Activated naive CD4-positive, alpha-beta T cell treated with anti-CD3 and anti-CD28 coated beads, Interleukin-2, amount 10 ng/mL, durations not matched to agents 7 days and 5 days (primary cell): ENCODE measurements around the gene UBE2U.

Experiments used
- CTCF ChIA-PET: fragments of 350-600 bp; sonication (Branson Sonifier 250); formaldehyde crosslinking; loops from one replicate; lab custom pipeline; 2021; ENCODE audit warnings: antibody characterized with exemption; lab: Charles Lee
- DNase-seq: peaks from one replicate; pipeline ENCODE4 v3.0.0-alpha.2; 2020
- H3K27ac Mint-ChIP-seq: one replicate; pipeline ENCODE4 v1.8.0; 2021; ENCODE audit warnings: mild to moderate bottlenecking, moderate library complexity, mixed read lengths
- H3K27me3 Mint-ChIP-seq: one replicate; pipeline ENCODE4 v1.8.0; 2021; ENCODE audit warnings: mild to moderate bottlenecking, mixed read lengths
- H3K36me3 Mint-ChIP-seq: one replicate; pipeline ENCODE4 v1.8.0; 2021; ENCODE audit warnings: mixed read lengths
- H3K4me1 Mint-ChIP-seq: one replicate; pipeline ENCODE4 v1.8.0; 2021; ENCODE audit warnings: mixed read lengths
- H3K4me3 Mint-ChIP-seq: one replicate; pipeline ENCODE4 v1.8.0; 2021; ENCODE audit warnings: mild to moderate bottlenecking, moderate library complexity, mixed read lengths
- H3K9me3 Mint-ChIP-seq: one replicate; pipeline ENCODE4 v1.8.0; 2021; ENCODE audit warnings: mixed read lengths

The UBE2U gene

DNA sequence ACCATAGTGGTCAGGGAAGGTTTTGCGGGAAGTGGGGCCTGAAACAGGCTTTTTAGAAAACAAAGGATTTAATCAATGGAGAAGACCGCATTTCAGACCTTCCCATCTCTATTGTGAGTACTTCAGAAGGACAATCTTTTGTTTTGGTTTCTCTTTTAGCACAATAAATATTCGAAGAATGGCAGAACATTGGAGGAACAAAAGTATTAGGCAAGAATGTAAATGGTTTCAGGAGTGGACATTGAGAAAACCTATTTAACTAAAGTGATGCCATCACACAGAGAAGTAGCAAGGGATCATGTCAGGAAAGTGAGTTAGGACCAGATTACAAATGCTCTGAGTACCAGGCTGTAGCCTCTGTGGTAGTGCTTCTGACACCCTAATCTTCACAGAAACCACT lies 26.8 kb upstream of the UBE2U start:
- Mint-ChIP-seq H3K27me3 (peaks cover 11% of the 10 kb centered on the region), H3K9me3 (no peaks in the 10 kb centered on the region), H3K36me3 (no peaks in the 10 kb centered on the region), H3K4me1 (peaks cover 4% of the 10 kb centered on the region), H3K27ac (no peak overlapping the region), H3K4me3 (no peak overlapping the region)
- DNase-seq, result no peak
- CTCF ChIA-PET, result no interaction called here

- no peak for DNase-seq
- no peak overlapping the region for H3K4me3 Mint-ChIP-seq
- no peaks in the 10 kb centered on the region for H3K36me3 Mint-ChIP-seq
- peaks cover 5% of the 10 kb centered on the region for H3K27me3 Mint-ChIP-seq
- H3K9me3 Mint-ChIP-seq, result no peaks in the 10 kb centered on the region
- CTCF ChIA-PET, result no interaction called here
- H3K27ac Mint-ChIP-seq, result no peak overlapping the region
- H3K4me1 Mint-ChIP-seq, result no peaks in the 10 kb centered on the region
Observed at GRCh38 chr1:64179588-64179987, 23.8 kb upstream of the UBE2U start.

DNA sequence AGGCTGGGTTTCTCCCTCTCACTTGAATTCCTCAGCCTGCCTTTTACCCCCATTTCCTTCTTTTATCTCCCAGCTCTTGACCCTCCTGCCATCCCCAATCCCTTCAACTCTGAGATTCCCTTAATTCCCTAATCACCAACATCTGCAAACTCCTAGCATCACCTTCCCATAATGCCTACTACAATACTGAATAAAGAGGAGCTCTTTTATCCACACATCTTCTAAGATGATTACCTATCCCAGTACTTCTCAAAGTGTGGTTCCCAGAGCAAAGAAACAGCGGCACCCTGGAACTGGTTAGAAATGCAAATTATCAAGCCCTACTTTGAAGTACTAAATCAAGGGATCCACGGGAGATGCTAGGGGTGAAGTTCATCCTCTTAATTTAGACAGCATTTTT lies 21.2 kb upstream of the UBE2U start:
- CTCF ChIA-PET, result interaction anchor here (2.3 kb wide), 1 partner anchor 490 kb away, joined by 4 read pairs; no protein-coding TSS in a partner anchor
- Mint-ChIP-seq H3K27ac (no peak overlapping the region), H3K9me3 (no peaks in the 10 kb centered on the region), H3K36me3 (no peaks in the 10 kb centered on the region), H3K27me3 (peaks cover 5% of the 10 kb centered on the region), H3K4me1 (no peaks in the 10 kb centered on the region), H3K4me3 (no peak overlapping the region)
- no peak for DNase-seq

DNA sequence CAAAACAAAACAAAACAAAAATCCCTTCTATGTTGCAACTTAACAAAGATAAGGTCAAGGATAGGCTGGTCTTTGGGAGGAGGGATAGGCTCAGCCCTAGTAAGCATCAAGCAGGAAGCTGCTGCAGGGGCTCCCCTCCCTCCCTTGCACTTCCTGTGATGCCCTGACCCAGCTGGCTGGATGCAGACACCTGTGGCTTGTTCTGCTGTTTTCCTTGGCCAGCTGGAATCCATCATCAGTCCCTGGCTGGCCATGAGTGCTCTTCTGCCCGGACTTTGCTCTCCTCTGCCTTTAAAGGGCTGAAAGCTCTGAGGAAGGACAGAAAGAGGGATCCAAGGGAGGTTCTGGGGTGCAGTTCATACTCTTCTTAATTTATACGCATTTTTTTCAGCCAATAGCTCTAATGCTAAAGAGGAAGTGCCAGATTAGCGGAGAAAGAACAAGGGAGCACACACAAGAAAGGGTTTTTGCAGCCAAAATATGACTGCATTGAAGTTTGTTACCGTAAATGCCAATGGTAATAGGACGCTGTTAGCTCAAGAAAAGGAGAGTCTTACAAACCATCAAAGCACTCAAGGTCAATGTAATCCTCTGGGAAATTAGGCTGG lies 19.9 kb upstream of the UBE2U start:
- CTCF ChIA-PET, result interaction anchor here (2.3 kb wide), 1 partner anchor 492 kb away, joined by 4 read pairs; no protein-coding TSS in a partner anchor
- DNase-seq, result no peak
- H3K27ac Mint-ChIP-seq, result no peak overlapping the region

DNA sequence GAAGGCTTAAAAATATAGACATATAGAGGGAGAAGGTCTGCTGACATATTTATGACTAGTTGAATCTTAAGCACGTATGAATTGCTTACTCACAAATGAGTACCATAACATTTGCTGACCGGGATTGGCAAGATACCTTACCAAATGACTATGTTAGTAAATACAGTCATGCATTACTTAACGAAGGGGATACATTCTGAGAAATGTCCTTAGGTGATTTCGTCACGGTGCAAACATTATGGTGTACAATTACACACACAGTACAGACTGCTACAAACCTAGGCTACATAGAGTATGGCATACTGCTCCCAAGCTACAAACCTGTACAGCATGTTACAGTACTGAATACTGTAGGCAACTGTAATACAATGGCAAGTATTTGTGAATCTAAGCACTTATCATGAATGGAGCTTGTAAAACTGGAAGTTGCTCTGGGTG lies 19.4 kb upstream of the UBE2U start:
- no peaks in the 10 kb centered on the region for H3K36me3 Mint-ChIP-seq
- CTCF ChIA-PET, result interaction anchor here (2.3 kb wide), 1 partner anchor 492 kb away, joined by 4 read pairs; no protein-coding TSS in a partner anchor
- no peak for DNase-seq
- H3K27me3 Mint-ChIP-seq, result no peaks in the 10 kb centered on the region
- no peaks in the 10 kb centered on the region for H3K4me1 Mint-ChIP-seq
- H3K9me3 Mint-ChIP-seq, result no peaks in the 10 kb centered on the region
- H3K27ac Mint-ChIP-seq, result no peak overlapping the region
- no peak overlapping the region for H3K4me3 Mint-ChIP-seq

More for the DNA sequence above, 19.9 kb upstream of the UBE2U start:
- Mint-ChIP-seq H3K9me3 (no peaks in the 10 kb centered on the region), H3K27me3 (no peaks in the 10 kb centered on the region), H3K4me1 (no peaks in the 10 kb centered on the region), H3K4me3 (no peak overlapping the region), H3K36me3 (no peaks in the 10 kb centered on the region)

- DNase-seq, result no peak
- H3K4me1 Mint-ChIP-seq, result no peaks in the 10 kb centered on the region
- H3K4me3 Mint-ChIP-seq, result no peak overlapping the region
- no peaks in the 10 kb centered on the region for H3K9me3 Mint-ChIP-seq
- no peak overlapping the region for H3K27ac Mint-ChIP-seq
- H3K36me3 Mint-ChIP-seq, result no peaks in the 10 kb centered on the region
- no peaks in the 10 kb centered on the region for H3K27me3 Mint-ChIP-seq
- CTCF ChIA-PET, result interaction anchor here (0.7 kb wide), 1 partner anchor 48 kb away, joined by 3 read pairs; no protein-coding TSS in a partner anchor
Observed at GRCh38 chr1:64186138-64186897, 17.1 kb upstream of the UBE2U start.

DNA sequence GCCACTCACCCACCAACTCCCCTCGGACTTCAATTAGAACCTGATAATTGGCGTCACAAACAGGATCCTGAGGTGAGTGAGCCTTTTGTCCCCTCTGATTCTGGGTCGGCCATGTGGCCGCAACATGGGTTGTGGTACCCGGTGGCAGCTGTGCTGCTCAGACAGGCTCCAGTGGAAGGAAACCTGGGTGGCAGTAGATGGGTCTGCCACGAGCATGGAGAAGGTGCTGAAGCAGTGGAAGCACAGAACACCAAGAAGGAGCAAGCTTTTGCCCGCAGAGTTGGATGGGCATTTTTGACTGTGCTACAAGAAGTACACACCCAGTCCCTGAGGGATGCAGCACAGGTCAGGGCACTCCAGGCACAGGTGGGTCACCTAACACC lies 16.5 kb upstream of the UBE2U start:
- H3K9me3 Mint-ChIP-seq, result no peaks in the 10 kb centered on the region
- CTCF ChIA-PET, result interaction anchor here (0.7 kb wide), 1 partner anchor 48 kb away, joined by 3 read pairs; no protein-coding TSS in a partner anchor
- H3K4me1 Mint-ChIP-seq, result no peaks in the 10 kb centered on the region
- no peak for DNase-seq
- H3K27ac Mint-ChIP-seq, result no peak overlapping the region
- H3K4me3 Mint-ChIP-seq, result no peak overlapping the region
- no peaks in the 10 kb centered on the region for H3K36me3 Mint-ChIP-seq
- H3K27me3 Mint-ChIP-seq, result no peaks in the 10 kb centered on the region

- Mint-ChIP-seq H3K4me3 (no peak overlapping the region), H3K27me3 (no peaks in the 10 kb centered on the region), H3K27ac (no peak overlapping the region), H3K4me1 (no peaks in the 10 kb centered on the region), H3K9me3 (no peaks in the 10 kb centered on the region), H3K36me3 (no peaks in the 10 kb centered on the region)
- CTCF ChIA-PET, result no interaction called here
- DNase-seq, result no peak
Observed at GRCh38 chr1:64187646-64188045, 15.8 kb upstream of the UBE2U start.

- Mint-ChIP-seq H3K4me1 (no peaks in the 10 kb centered on the region), H3K36me3 (no peaks in the 10 kb centered on the region), H3K9me3 (no peaks in the 10 kb centered on the region), H3K27me3 (no peaks in the 10 kb centered on the region), H3K27ac (no peak overlapping the region), H3K4me3 (no peak overlapping the region)
- DNase-seq, result no peak
- CTCF ChIA-PET, result no interaction called here
Observed at GRCh38 chr1:64192290-64192689, 11.1 kb upstream of the UBE2U start.

GRCh38 chr1:64194168-64195080 lies 9.0 kb upstream of the UBE2U start:
- CTCF ChIA-PET, result no interaction called here
- no peak overlapping the region for H3K4me3 Mint-ChIP-seq
- peaks cover 3% of the 10 kb centered on the region for H3K27me3 Mint-ChIP-seq
- no peak overlapping the region for H3K27ac Mint-ChIP-seq
- no peaks in the 10 kb centered on the region for H3K36me3 Mint-ChIP-seq
- no peak for DNase-seq
- no peaks in the 10 kb centered on the region for H3K4me1 Mint-ChIP-seq
- H3K9me3 Mint-ChIP-seq, result no peaks in the 10 kb centered on the region

- no peak for DNase-seq
- Mint-ChIP-seq H3K4me1 (no peaks in the 10 kb centered on the region), H3K27ac (no peak overlapping the region), H3K9me3 (no peaks in the 10 kb centered on the region), H3K36me3 (no peaks in the 10 kb centered on the region), H3K27me3 (peaks cover 3% of the 10 kb centered on the region), H3K4me3 (no peak overlapping the region)
- CTCF ChIA-PET, result no interaction called here
Observed at GRCh38 chr1:64195081-64195395, 8.4 kb upstream of the UBE2U start.

- H3K9me3 Mint-ChIP-seq, result no peaks in the 10 kb centered on the region
- H3K4me3 Mint-ChIP-seq, result no peak overlapping the region
- H3K4me1 Mint-ChIP-seq, result no peaks in the 10 kb centered on the region
- peaks cover 3% of the 10 kb centered on the region for H3K27me3 Mint-ChIP-seq
- no peak for DNase-seq
- CTCF ChIA-PET, result no interaction called here
- H3K27ac Mint-ChIP-seq, result no peak overlapping the region
- no peaks in the 10 kb centered on the region for H3K36me3 Mint-ChIP-seq
Observed at GRCh38 chr1:64196074-64196870, 7.2 kb upstream of the UBE2U start.

GRCh38 chr1:64197076-64197475 lies 6.3 kb upstream of the UBE2U start:
- H3K4me1 Mint-ChIP-seq, result no peaks in the 10 kb centered on the region
- H3K4me3 Mint-ChIP-seq, result no peak overlapping the region
- CTCF ChIA-PET, result no interaction called here
- no peaks in the 10 kb centered on the region for H3K9me3 Mint-ChIP-seq
- peaks cover 3% of the 10 kb centered on the region for H3K27me3 Mint-ChIP-seq
- DNase-seq, result no peak
- H3K36me3 Mint-ChIP-seq, result no peaks in the 10 kb centered on the region
- H3K27ac Mint-ChIP-seq, result no peak overlapping the region

DNA sequence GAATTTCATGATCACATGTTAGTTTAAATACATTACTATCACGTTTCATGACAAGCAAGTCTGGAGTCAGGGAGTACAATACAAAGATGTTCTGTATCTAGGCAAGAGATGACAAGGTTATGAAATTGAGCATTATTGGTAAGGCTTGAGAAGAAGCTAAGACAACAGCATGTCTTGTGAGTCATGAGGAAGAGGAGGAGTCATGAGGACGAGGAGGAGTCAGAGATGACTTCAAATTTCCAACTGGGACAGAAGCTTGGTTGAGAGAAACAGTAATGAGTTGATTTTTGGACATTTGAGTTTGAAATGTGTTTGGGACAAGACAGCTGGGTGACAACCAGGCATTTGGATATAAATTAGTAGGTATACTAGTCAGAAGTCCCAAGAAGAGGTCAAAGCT lies 4.3 kb upstream of the UBE2U start:
- H3K4me3 Mint-ChIP-seq, result no peak overlapping the region
- H3K27me3 Mint-ChIP-seq, result peaks cover 3% of the 10 kb centered on the region
- no peaks in the 10 kb centered on the region for H3K36me3 Mint-ChIP-seq
- no peaks in the 10 kb centered on the region for H3K4me1 Mint-ChIP-seq
- H3K27ac Mint-ChIP-seq, result no peak overlapping the region
- DNase-seq, result no peak
- CTCF ChIA-PET, result no interaction called here
- no peaks in the 10 kb centered on the region for H3K9me3 Mint-ChIP-seq
